ENCODE data around the gene ELFN2.
"Not testable (repeated sequence)": the region's sequence is repeated elsewhere in the genome, so short reads cannot be mapped to it uniquely, and the experiment has no call there.

ELFN2 gene

GRCh38 chr22:37334859-37335805 lies 92.1 kb downstream of the ELFN2 start:
- DNase-seq (ENCODE audit: low read depth) = no peak

- DNase-seq (ENCODE audit: low read depth) = no peak
Measured at GRCh38 chr22:37334461-37334858, 92.8 kb downstream of the ELFN2 start.

GRCh38 chr22:37333724-37334460 lies 93.4 kb downstream of the ELFN2 start:
- no peak for DNase-seq (ENCODE audit: low read depth)

- no peak for DNase-seq (ENCODE audit: low read depth)
Measured at GRCh38 chr22:37331856-37332536, 95.3 kb downstream of the ELFN2 start.

- DNase-seq (ENCODE audit: low read depth) = no peak
Measured at GRCh38 chr22:37331034-37331428, 96.2 kb downstream of the ELFN2 start.

GRCh38 chr22:37330200-37331033 lies 96.9 kb downstream of the ELFN2 start:
- no peak for DNase-seq (ENCODE audit: low read depth)

GRCh38 chr22:37329238-37330140 lies 97.8 kb downstream of the ELFN2 start:
- no peak for DNase-seq (ENCODE audit: low read depth)

- DNase-seq (ENCODE audit: low read depth) = not testable (repeated sequence)
Measured at GRCh38 chr22:37328538-37329237, 98.6 kb downstream of the ELFN2 start.

GRCh38 chr22:37328017-37328416 lies 99.3 kb downstream of the ELFN2 start:
- DNase-seq (ENCODE audit: low read depth) = no peak

- no peak for DNase-seq (ENCODE audit: low read depth)
Measured at GRCh38 chr22:37326726-37327125, 100.6 kb downstream of the ELFN2 start.

GRCh38 chr22:37325039-37325395 lies 102.3 kb downstream of the ELFN2 start:
- DNase-seq (ENCODE audit: low read depth) = no peak

GRCh38 chr22:37324340-37325038 lies 102.8 kb downstream of the ELFN2 start:
- DNase-seq (ENCODE audit: low read depth) = no peak

- DNase-seq (ENCODE audit: low read depth) = no peak
Measured at GRCh38 chr22:37320726-37321677, 106.3 kb downstream of the ELFN2 start.

GRCh38 chr22:37319469-37319868 lies 107.8 kb downstream of the ELFN2 start:
- DNase-seq (ENCODE audit: low read depth) = no peak

- DNase-seq (ENCODE audit: low read depth) = no peak
Measured at GRCh38 chr22:37318364-37319109, 108.7 kb downstream of the ELFN2 start.
